ENCODE results near the gene SALL3. TPM values are rescaled to one million over a fixed set of nuclear protein-coding genes. Genes with fewer than 3 reads are reported as not detected.
"Not testable (repeated sequence)": the region's sequence is repeated elsewhere in the genome, so short reads cannot be mapped to it uniquely, and the experiment has no call there.

SALL3 gene
- total and polyA plus RNA-seq, 2 donors (not counting 3 experiments of a cell fraction or from before 2014, with no cell fraction given): not detected

DNA sequence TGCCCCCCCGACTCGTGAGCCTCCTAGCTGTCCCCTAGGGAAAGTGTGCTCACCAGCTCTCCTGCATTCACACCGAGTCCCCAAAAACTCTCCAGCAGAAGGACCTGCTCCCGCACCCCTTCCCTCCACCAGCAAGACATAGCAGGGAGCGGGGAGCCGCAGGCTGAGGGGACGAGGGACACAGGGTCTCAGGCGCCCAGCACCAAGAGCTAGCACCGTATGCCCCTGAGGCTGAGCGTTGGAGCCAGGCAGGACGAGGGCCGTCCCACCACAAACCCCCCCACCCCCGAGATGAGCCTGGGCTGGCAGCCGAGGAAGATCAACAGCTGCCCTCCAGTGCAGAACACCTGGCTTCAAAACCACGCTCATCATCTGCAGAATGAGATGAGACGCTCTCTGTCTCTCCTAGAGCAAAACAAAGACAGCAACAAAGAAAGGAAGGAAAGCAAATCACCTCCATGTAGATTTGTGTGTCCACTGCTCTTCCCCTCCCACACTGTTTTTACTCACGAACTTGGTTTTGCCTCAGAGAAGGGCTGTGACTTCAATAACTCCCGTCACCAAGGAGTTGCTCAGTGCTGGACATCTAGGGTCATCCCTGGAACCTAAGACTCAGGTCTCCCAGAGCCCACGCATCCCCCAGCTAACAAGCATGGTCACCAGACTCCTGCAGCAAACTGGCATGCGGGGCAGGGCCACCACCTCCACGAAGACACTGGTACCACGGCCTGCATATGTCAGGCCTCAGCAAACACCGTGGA is 39.7 kb upstream of the SALL3 start:
- no peaks in the 10 kb centered on the region for H4K20me1 ChIP-seq (replicated peaks; ENCODE audit: control insufficient read depth, extremely low read depth, insufficient read depth, low read length)
- H3K27ac ChIP-seq (ENCODE audit: insufficient read depth, low read depth, low read length): no peak overlapping the region
- intact Hi-C loops (cut with micrococcal nuclease) (no loop called here), dilution Hi-C loops (cut with MboI; ENCODE audit: extremely low pct_ligation_motif_present, low sequenced_read_pairs) (no loop called here)
- no peaks in the 10 kb centered on the region for H3K79me2 ChIP-seq (ENCODE audit: control insufficient read depth, insufficient read depth, low read length)
- H3K36me3 ChIP-seq (ENCODE audit: control insufficient read depth in 2 of 2, extremely low read depth in 1 of 2, insufficient read depth in 2 of 2, low read length in 2 of 2): no peaks in the 10 kb centered on the region
- CTCF ChIA-PET: no interaction called here
- no peaks in the 10 kb centered on the region for H3K27me3 ChIP-seq (ENCODE audit: control insufficient read depth in 2 of 2, insufficient read depth in 2 of 2, low read length in 2 of 2)
- no peak overlapping the region for H3K4me3 ChIP-seq (replicated peaks in 1 of 3; ENCODE audit: insufficient read depth in 1 of 3, low read depth in 1 of 3, low read length in 3 of 3)
- DNase-seq (ENCODE audit: low read depth, low spot score): no peak
- TF ChIP-seq EZH2 (IDR thresholded peaks at IDR 0.05; ENCODE audit: borderline replicate concordance, low read depth, low read length, severe bottlenecking) (no peak), GATA2 (IDR thresholded peaks at IDR 0.05; ENCODE audit: insufficient read depth, insufficient read length, low read depth, low read length) (no peak), JUN (IDR thresholded peaks at IDR 0.05; ENCODE audit: borderline replicate concordance, insufficient read depth, insufficient read length, low read depth) (no peak), MYC (IDR thresholded peaks at IDR 0.05; ENCODE audit: low read depth, low read length) (no peak), FOS (IDR thresholded peaks at IDR 0.05; ENCODE audit: borderline replicate concordance, insufficient read depth, low read length) (no peak), POLR2A (IDR thresholded peaks at IDR 0.05; ENCODE audit: low read depth, low read length) (no peak), POLR2AphosphoS5 (IDR thresholded peaks at IDR 0.05; ENCODE audit: insufficient read depth, low read depth, low read length) (no peak)
- TF ChIP-seq, protein P1, sequence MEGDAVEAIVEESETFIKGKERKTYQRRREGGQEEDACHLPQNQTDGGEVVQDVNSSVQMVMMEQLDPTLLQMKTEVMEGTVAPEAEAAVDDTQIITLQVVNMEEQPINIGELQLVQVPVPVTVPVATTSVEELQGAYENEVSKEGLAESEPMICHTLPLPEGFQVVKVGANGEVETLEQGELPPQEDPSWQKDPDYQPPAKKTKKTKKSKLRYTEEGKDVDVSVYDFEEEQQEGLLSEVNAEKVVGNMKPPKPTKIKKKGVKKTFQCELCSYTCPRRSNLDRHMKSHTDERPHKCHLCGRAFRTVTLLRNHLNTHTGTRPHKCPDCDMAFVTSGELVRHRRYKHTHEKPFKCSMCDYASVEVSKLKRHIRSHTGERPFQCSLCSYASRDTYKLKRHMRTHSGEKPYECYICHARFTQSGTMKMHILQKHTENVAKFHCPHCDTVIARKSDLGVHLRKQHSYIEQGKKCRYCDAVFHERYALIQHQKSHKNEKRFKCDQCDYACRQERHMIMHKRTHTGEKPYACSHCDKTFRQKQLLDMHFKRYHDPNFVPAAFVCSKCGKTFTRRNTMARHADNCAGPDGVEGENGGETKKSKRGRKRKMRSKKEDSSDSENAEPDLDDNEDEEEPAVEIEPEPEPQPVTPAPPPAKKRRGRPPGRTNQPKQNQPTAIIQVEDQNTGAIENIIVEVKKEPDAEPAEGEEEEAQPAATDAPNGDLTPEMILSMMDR (IDR thresholded peaks at IDR 0.05; ENCODE audit: extremely low read depth in 1 of 2, insufficient read depth in 1 of 2, low read depth in 1 of 2, low read length in 2 of 2): no peak
- TF ChIP-seq, protein P2, sequence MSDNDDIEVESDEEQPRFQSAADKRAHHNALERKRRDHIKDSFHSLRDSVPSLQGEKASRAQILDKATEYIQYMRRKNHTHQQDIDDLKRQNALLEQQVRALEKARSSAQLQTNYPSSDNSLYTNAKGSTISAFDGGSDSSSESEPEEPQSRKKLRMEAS (IDR thresholded peaks at IDR 0.05; ENCODE audit: insufficient read depth, insufficient read length): no peak
- H2AFZ ChIP-seq (ENCODE audit: low read depth, low read length): no peak overlapping the region
- H3K4me1 ChIP-seq (ENCODE audit: control insufficient read depth, extremely low read depth, insufficient read depth, low read length): no peaks in the 10 kb centered on the region
- peaks cover 7% of the 10 kb centered on the region for H3K9me3 ChIP-seq (replicated peaks; ENCODE audit: control insufficient read depth, insufficient read depth, low read length)
- POLR2A ChIA-PET: no interaction called here
- BruUV-seq (replicated peaks): no TSS peak
- no peak overlapping the region for H3K9ac ChIP-seq (replicated peaks; ENCODE audit: extremely low read depth, insufficient read depth, low read length)
- FAIRE-seq: no peak
- H3K9me1 ChIP-seq (replicated peaks; ENCODE audit: control insufficient read depth, extremely low read depth, insufficient read depth, low read length): no peaks in the 10 kb centered on the region
- no peak overlapping the region for H3K4me2 ChIP-seq (ENCODE audit: insufficient read depth, low read length)

DNA sequence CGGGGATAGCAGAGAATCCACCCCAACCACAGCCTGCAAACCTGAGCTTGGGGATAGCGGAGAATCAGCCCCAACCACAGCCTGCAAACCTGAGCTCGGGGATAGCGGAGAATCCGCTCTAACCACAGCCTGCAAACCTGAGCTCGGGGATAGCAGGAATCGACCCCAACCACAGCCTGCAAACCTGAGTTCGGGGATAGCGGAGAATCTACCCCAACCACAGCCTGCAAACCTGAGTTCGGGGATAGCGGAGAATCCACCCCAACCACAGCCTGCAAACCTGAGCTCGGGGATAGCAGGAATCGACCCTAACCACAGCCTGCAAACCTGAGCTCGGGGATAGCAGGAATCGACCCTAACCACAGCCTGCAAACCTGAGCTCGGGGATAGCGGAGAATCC is 37.4 kb upstream of the SALL3 start:
- DNase-seq (ENCODE audit: low read depth, low spot score); H3K27me3 ChIP-seq (ENCODE audit: control insufficient read depth in 2 of 2, insufficient read depth in 2 of 2, low read length in 2 of 2); dilution Hi-C loops (cut with MboI; ENCODE audit: extremely low pct_ligation_motif_present, low sequenced_read_pairs): not testable (repeated sequence)

More for the DNA sequence above, 37.4 kb upstream of the SALL3 start:
- H3K79me2 ChIP-seq (ENCODE audit: control insufficient read depth, insufficient read depth, low read length); H3K4me2 ChIP-seq (ENCODE audit: insufficient read depth, low read length); H3K4me1 ChIP-seq (ENCODE audit: control insufficient read depth, extremely low read depth, insufficient read depth, low read length); CTCF ChIA-PET; POLR2A ChIA-PET; H3K27ac ChIP-seq (ENCODE audit: insufficient read depth, low read depth, low read length); H4K20me1 ChIP-seq (replicated peaks; ENCODE audit: control insufficient read depth, extremely low read depth, insufficient read depth, low read length); H3K9me3 ChIP-seq (replicated peaks; ENCODE audit: control insufficient read depth, insufficient read depth, low read length); H3K36me3 ChIP-seq (ENCODE audit: control insufficient read depth in 2 of 2, extremely low read depth in 1 of 2, insufficient read depth in 2 of 2, low read length in 2 of 2); intact Hi-C loops (cut with micrococcal nuclease); BruUV-seq (replicated peaks); H3K9me1 ChIP-seq (replicated peaks; ENCODE audit: control insufficient read depth, extremely low read depth, insufficient read depth, low read length); H3K4me3 ChIP-seq (replicated peaks in 1 of 3; ENCODE audit: insufficient read depth in 1 of 3, low read depth in 1 of 3, low read length in 3 of 3); H2AFZ ChIP-seq (ENCODE audit: low read depth, low read length); FAIRE-seq; H3K9ac ChIP-seq (replicated peaks; ENCODE audit: extremely low read depth, insufficient read depth, low read length): not testable (repeated sequence)

All from endothelial cell of umbilical vein (primary cell).